NCI-H187 (cell line): ENCODE data around the gene RO60.

Experiments
- DNase-seq, 2 experiments: peaks; one replicate each; lab custom pipeline; 2025; lab: John Stamatoyannopoulos, UW

Gene RO60

DNA sequence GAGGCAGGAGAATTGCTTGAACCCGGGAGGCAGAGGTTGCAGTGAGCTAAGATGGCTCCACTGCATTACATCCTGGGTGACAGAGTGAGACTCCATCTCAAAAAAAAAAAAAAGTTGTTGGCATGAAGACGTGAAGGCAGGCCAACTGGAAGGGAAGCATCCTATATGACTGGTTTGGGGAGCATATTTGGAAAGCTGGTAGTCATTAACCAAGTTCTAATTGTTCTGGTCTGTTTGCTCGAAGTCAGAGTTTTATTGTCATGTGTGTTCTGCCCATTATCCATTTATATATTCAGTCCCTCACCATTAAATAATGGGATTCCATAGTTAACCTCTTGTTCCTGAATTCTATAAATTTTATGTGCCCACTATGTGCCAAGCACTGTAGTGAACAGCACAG, 49.1 kb downstream of the RO60 start:
- DNase-seq = no peak
